Activated B cell treated with CpG ODN at 0.5 μM for 24 hours (primary cell): ENCODE data around the gene RNF220. TPM values are rescaled to one million over a fixed set of nuclear protein-coding genes. Genes with fewer than 3 reads are reported as not detected.

Experiments used
- ATAC-seq: fragments of 200-7000 bp; cut with Tn5 transposase; one replicate; pipeline ENCODE4 v1.10.0; 2021; ENCODE audit warnings: low read depth, mild to moderate bottlenecking, moderate library complexity
- CTCF ChIA-PET: fragments of 350-600 bp; sonication (Branson Sonifier 250); formaldehyde crosslinking; loops from one replicate; lab custom pipeline; 2021; ENCODE audit warnings: antibody characterized with exemption; lab: Charles Lee
- POLR2A ChIA-PET: fragments of 350-600 bp; sonication (Branson Sonifier 250); formaldehyde crosslinking; loops from one replicate; lab custom pipeline; 2021; ENCODE audit warnings: antibody characterized with exemption; lab: Charles Lee
- DNase-seq: peaks from one replicate; pipeline ENCODE4 v3.0.0; 2022
- H3K27ac Mint-ChIP-seq: one replicate; pipeline ENCODE4 v1.8.0; 2020; ENCODE audit warnings: mixed read lengths
- H3K27me3 Mint-ChIP-seq: one replicate; pipeline ENCODE4 v1.8.0; 2021; ENCODE audit warnings: mixed read lengths
- H3K36me3 Mint-ChIP-seq: one replicate; pipeline ENCODE4 v1.8.0; 2021; ENCODE audit warnings: low read depth, mixed read lengths
- H3K4me1 Mint-ChIP-seq: one replicate; pipeline ENCODE4 v1.8.0; 2021; ENCODE audit warnings: mixed read lengths
- H3K4me3 Mint-ChIP-seq: one replicate; pipeline ENCODE4 v1.8.0; 2020; ENCODE audit warnings: mild to moderate bottlenecking, mixed read lengths
- H3K9me3 Mint-ChIP-seq: one replicate; pipeline ENCODE4 v1.8.0; 2020; ENCODE audit warnings: mixed read lengths
- CTCF ChIP-seq: fragments of 200-600 bp; IDR thresholded peaks from one replicate; pipeline ENCODE4 v1.8.0; 2022; ENCODE audit warnings: antibody characterized with exemption, mild to moderate bottlenecking
- intact Hi-C: fragments of 100-400 bp; cut with micrococcal nuclease; formaldehyde crosslinking; loops from one replicate; pipeline ENCODE4 v1.15.1; 2024
- total RNA-seq: library from RNA; stranded (reverse); gene quantifications from 2 replicates; pipeline ENCODE4 v1.2.3, GENCODE V29; 2022

RNF220 gene
- total RNA-seq, 1 donor from 2014 or later, result 103 TPM

DNA sequence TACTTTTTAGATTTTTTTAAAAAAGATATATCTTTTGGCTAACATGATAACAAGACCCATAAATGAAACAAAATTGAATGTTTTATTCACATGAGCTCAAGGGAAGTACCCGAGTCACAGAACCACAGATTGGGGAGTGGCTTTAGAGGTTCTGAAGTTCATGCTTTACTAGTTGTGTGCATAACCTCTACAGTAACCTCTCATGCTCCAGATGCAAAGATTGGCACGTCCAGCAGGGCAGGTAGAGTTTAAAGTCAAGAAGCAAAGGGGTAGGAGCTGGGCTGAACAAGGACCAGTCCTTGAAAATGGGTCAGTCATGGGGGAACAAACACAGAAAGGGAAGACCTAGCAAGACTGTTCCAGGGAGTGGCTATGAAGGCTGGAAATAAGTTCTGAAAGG is 109.6 kb downstream of the RNF220 start:
- ATAC-seq (no peak), DNase-seq (no peak)
- Mint-ChIP-seq H3K4me1 (peaks cover 58% of the 10 kb centered on the region), H3K36me3 (no peaks in the 10 kb centered on the region), H3K4me3 (peak overlapping the region; percentile 11), H3K27me3 (no peaks in the 10 kb centered on the region), H3K9me3 (no peaks in the 10 kb centered on the region), H3K27ac (no peak overlapping the region)
- intact Hi-C loops, result no loop called here
- CTCF ChIA-PET, result no interaction called here
- TF ChIP-seq CTCF, result no peak
- POLR2A ChIA-PET, result interaction anchor here (1.5 kb wide), 1 partner anchor 10 kb away, joined by 5 read pairs; no protein-coding TSS in a partner anchor

DNA sequence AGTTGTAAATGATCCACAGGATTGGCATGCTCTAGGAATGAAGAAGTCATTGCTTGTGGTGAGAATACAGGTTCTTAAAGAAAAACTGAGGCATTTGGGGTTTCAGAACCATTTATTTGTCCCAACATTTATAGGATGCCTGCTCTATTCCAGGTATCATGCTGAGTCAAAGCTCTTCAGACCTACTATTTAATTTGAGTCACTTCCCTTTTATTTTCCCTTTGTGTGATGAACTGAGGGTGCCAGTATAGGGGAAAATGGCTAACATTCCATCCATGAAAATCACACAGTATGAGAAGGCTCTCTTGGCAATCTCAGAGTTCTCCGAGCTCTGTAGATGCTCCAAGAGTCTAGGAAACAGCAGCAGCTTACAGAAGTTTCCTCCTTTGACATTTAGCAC is 110.4 kb downstream of the RNF220 start:
- H3K4me1 Mint-ChIP-seq, result peaks cover 53% of the 10 kb centered on the region
- no peaks in the 10 kb centered on the region for H3K27me3 Mint-ChIP-seq
- CTCF ChIA-PET, result no interaction called here
- intact Hi-C loops, result no loop called here
- H3K27ac Mint-ChIP-seq, result no peak overlapping the region
- POLR2A ChIA-PET, result no interaction called here
- H3K4me3 Mint-ChIP-seq, result no peak overlapping the region
- no peaks in the 10 kb centered on the region for H3K36me3 Mint-ChIP-seq
- no peak for TF ChIP-seq CTCF
- ATAC-seq (no peak), DNase-seq (no peak)
- no peaks in the 10 kb centered on the region for H3K9me3 Mint-ChIP-seq

GRCh38 chr1:44519035-44519676 is 114.1 kb downstream of the RNF220 start:
- no peak overlapping the region for H3K27ac Mint-ChIP-seq
- H3K36me3 Mint-ChIP-seq, result no peaks in the 10 kb centered on the region
- no peaks in the 10 kb centered on the region for H3K9me3 Mint-ChIP-seq
- DNase-seq (no peak), ATAC-seq (no peak)
- intact Hi-C loops, result no loop called here
- TF ChIP-seq CTCF, result no peak
- CTCF ChIA-PET, result no interaction called here
- no peak overlapping the region for H3K4me3 Mint-ChIP-seq
- POLR2A ChIA-PET, result no interaction called here
- no peaks in the 10 kb centered on the region for H3K27me3 Mint-ChIP-seq
- peaks cover 18% of the 10 kb centered on the region for H3K4me1 Mint-ChIP-seq

- intact Hi-C loops, result no loop called here
- ATAC-seq (no peak), DNase-seq (no peak)
- Mint-ChIP-seq H3K27ac (no peak overlapping the region), H3K4me1 (peaks cover 8% of the 10 kb centered on the region), H3K9me3 (no peaks in the 10 kb centered on the region), H3K4me3 (no peak overlapping the region), H3K27me3 (no peaks in the 10 kb centered on the region), H3K36me3 (no peaks in the 10 kb centered on the region)
- ChIA-PET POLR2A (no interaction called here), CTCF (no interaction called here)
- no peak for TF ChIP-seq CTCF
Observed at GRCh38 chr1:44521378-44522080, 116.5 kb downstream of the RNF220 start.
